NCI-H146 (cell line): ENCODE results near the gene IDH2.

Source experiments
- DNase-seq: peaks from one replicate; lab custom pipeline; 2025; lab: John Stamatoyannopoulos, UW

The IDH2 gene

DNA sequence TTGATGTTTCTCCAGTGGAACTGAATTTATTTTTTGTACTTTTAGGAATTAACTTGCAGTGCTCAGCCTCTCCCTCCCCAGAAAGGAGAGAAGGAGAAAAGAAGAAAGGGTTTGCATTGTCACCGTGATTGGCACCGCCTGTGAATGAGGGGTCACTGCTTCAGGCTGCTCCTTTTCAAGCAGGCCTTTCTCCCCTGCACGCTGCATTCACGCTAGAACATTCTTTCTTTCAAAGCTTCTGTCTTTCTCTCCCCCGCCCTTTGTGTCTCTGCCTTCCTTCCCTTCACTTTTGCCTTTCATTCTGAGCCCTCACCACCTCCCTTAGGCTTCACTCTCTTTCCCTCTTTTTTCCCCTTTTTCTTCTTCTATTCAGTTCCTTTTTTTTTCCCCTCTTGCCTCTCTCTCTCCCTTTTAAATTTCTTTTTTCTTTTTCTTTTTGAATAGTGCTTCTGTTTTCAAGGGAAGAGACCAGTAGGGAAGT is 58.7 kb downstream of the IDH2 start:
- DNase-seq = no peak

DNA sequence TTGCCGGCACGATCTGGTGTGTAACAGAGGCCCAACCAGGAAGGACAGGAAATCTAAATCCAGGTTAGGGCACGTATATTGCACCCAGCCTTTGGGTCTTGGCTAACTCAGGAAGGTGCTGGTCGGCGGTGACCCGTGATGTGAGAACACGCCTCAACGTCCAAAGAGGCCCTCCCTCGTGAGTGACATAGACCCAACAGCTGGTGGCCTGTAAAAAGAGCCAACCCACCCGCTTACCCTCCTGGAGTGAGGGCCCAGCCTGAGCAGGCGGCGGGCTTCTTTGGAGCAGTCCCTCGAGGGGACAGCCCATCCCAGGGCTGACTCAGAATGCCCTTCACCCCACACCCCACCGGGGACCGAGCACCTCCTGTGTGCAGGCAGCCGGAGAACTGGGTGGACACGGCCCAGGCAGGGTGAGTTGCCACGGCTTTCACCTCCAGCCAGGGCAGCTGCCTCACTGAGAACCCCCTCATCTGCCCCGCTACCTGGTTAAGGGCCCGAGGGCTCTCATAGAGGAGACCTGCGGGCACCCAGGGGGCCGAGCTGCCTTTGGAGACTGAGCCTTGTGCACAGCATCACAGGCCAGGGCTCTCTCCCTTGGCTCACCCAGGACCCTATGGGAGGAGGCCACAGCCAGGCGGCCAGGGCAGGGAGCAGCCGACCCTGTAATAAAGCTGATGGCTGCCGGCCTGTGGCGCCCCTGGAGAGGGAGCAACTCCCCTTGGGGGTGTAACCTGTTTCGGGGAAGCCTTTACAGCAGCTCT is 59.3 kb downstream of the IDH2 start:
- DNase-seq = no peak

DNA sequence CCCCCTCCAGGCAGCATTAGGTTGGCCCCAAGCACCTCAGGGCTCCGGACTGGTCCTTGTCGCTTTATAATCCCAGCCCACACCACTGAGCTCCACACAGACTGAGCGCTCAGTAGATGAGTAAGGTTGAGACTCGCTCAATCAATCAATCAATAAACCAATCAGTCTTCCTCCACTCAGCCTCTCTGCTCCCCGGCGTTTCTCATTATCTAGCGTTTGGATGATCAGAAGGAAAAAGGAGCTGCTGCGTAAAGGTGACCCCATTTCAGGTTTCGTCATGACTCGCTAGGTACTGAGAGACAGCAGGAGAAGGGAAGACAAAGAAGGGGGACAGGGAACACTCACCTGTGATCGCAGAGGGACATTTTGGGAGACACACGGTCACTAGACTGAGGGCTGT is 59.9 kb downstream of the IDH2 start:
- no peak for DNase-seq

DNA sequence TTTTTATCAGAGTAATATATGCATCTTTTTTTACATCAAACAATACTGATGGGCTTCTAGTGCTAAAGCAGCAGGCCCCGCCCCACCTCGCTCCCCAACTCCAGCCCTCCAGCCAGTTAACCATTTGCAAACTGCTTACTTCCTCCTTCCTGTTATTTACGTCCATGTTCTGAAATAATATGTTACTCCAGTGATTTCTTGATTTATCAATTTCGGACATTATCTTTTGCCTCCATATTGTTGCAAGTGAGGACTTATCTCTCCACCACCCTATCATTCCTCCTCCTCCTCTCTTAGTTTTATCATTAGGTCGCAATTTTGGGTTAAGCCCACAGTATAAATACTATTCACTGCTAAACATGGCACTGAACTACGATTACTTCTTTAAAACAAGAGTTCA is 61.6 kb downstream of the IDH2 start:
- no peak for DNase-seq

DNA sequence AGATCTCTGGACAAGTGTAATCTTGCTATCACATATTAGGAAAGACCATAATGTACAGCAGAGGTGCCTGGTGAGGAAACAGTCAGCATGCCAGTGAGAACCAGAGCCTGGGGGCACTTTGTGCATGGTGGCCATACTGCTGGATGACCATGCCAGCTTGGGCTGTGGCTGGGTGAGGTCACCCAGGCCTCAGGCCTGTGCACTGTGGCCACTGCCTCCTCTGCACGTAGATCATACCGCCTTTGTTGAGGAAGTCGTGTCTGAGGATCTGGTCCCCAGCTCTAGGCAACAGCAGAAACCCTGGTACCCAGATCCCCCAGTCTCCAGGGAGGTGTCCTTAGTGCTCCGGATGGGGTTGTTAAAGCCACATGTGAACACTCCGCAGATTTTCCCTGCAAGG is 62.3 kb downstream of the IDH2 start:
- DNase-seq = no peak

DNA sequence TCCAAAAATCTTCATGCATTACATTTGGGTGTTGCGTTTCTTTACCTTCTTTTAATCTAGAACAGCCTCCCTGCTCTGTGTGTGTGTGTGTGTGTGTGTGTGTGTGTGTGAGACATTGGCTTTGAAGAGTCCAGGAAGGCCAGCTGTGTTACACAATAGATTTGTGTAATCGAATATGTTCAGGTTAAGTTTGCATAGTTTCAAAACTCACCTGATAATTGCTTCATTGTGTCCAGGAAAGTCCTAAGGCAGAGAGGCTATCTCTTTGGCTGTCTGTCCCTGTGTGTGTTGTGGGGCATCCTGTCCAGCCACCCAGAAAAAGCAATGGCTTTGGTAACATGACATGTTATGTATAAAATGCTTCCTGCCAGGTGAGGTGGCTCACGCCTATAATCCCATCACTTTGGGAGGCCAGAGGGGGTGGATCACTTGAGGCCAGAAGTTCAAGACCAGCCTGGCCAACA is 63.6 kb downstream of the IDH2 start:
- DNase-seq = peak; percentile 48

DNA sequence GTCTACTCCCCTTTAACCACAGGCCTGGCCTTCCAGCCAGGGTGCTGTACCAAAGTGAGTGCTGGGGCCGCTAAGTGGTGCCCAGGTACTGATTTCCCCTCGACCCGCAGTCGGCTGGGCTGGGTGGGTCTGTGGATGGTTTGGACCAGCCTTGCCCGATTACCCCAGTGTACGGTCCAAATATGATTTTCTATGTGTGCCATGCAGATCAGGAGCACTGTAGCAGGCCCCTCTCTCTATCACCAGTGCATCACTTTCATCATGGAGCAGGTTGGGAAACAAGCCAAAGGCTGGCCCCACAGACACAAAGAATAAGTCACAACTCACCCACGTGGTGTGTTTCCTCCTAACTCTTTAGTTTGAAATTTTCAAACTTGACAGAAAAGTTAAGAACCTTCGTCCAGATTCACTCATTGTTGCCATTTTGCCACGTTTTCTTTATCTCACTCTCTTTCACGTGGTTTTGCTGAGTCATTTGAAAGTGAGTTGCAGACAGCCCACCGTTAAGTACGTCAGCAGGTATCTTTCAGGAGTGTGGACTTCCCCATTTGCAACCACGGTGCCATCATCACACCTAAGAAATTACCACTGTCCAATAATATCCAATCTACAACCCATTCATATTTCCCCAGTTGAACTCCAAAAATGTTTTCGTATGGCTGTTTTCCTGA is 64.2 kb downstream of the IDH2 start:
- no peak for DNase-seq

DNA sequence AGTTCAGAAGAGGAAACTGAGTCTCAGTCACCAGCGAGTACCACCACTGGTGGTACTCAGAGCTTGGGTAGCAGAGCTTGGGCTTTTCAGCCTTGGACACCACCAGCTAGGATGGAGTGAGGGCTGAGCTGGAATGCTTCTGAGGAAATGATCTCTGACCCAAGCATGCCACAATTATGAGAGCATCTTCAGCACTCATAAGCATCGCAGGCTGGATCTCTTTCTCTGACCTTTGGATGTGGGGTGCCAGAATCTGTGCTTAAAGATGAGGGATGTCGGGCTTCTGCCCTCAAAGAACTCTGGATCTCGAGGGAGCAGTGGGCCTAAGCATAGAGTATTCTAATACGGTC is 64.8 kb downstream of the IDH2 start:
- no peak for DNase-seq

DNA sequence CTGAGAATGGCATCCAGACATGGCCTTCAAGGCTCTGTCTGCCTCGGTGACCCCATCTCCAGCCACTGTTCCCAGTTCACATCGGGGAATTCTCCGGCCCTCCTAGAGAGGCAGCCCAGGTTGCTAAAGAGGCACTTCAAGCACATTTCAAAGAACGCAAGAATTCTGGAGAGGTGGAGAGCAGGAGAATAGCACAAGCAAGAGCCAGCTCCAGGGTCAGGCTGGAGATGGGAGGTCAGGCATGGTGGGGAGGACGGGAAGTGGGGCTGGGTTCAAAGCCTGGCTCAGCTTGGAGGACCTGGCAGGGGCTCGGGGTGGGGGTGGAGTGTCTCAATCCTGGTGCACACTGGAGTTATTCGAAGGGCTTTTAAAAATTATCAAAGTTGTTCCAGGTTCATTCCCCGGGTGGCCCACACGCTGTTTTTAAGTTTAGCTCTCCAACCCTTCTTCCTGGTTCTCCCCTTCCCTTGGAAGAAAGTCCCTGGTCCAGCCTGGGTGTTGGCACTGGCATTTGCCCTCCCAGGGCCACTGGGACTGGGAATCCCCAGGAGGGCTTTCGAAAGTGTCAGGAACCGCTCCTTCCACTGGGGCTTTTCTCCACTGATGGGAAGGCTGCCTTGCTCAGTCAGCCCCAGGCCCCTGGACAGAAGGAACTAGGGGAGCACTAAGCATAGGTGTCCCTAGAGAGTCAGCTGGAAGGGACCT is 65.3 kb downstream of the IDH2 start:
- no peak for DNase-seq

DNA sequence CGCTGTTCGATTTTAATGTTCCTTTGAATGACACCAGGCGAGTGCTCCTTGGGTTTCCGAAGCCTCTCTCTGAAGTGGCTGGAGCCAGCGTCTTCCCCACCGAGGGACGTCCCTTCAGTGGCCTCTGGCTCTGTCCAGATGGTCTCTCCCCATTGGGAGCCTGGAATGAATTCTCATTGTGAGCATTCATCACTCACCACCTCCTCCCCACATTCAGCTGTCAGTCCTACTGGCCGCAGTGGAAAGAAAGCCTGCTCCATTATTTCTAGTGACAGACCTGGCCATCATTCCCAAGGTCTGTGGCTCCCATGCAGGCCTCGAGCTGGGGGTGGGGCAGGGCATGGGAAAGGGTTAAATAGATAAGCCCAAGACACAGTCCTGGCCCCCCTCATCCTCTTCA is 65.9 kb downstream of the IDH2 start:
- no peak for DNase-seq

DNA sequence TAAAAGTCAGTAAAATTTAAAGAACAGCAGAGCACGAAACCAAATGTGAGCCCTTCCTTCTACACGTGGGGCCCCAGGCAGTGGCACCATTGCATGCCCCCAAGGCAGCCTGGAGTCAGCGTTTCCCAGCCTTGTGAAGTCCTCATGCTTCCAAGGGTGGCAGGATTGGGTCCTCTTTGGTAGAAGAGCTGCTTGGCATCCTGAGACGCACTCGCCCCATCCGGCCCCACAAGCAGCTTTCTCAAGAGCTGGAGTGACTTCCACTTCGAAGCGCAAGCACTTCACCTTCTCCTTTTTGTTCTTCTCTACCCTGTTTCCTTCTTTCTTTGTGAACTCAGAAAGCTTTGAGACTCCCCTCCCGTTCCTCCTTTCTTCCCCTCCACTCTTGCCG is 66.4 kb downstream of the IDH2 start:
- DNase-seq = no peak

DNA sequence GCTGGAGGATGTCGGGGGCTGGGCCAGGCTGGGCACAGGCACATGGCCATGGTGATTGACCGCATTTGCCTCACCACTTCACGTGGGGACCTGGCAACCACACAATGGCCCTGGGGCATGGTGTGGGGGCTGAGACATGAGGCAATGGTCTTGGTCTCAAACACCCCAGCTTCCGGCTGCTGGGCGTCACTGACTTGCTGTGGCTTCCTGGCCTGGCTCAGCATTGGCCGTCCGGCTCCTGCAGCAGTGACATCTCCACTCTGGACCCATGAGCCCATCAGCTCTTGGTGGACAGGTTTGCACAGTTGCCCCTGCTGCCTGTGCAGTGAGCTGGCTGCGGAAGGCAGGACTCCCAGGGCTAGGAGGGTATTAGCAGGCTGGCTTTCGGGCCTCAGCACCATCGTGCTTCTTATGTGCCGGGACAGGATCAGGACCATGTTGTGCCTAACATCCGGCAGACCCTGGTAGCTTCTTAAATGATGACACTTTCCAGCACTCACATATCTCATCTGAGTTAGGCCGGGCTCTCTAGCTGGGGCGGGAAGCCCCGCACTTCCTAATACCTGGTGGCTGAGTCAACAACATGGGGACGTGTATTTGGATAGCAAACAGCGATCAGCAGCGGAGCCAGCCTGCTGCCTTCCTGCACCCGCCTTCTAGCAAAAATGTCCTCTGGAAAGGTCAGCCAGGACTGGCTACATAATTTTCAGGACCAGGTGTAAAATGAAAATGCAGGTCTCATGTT is 67.0 kb downstream of the IDH2 start:
- DNase-seq = peak; percentile 76

DNA sequence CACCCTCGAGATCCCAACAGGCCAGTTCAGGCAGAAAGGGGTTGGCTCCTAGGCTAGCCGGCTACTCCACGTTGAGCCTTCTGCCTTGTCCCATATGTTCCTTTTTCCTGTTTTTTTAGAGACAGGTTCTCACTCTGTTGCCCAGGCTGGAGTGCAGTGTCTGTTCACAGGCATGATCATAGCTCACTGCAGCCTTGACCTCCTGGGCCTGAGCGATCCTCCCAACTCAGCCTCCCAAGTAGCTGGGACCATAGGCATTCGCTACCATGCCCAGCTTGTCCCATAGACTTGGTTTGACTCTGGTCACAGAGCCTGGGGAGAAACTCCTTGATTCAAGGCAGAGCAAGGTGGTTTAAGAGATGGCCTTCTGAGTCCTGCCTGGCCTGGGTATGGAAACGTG is 68.8 kb downstream of the IDH2 start:
- no peak for DNase-seq
